Measurements from ENCODE around the gene ANAPC5. TPM values are rescaled to one million over a fixed set of nuclear protein-coding genes. Genes with fewer than 3 reads are reported as not detected.

The ANAPC5 gene
- polyA plus RNA-seq, 3 donors from 2014 or later = 150 to 248 (median 157) TPM

DNA sequence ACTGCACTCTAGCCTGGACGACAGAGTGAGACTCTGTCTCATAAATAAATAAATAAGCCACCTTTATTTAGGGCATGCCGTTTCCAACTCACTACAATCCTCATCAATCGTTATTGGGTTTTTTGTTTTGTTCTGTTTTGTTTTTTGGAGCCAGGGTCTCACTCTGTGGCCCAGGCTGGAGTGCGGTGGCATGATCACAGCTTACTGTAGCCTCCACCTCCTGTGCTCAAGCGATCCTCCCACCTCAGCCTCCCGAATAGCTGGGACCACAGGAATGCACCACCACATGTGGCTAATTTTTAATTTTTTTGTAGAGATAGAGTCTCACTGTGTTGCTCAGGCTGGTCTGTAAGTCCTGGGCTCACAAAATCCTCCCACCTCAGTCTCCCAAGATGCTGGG is 3.6 kb upstream of the ANAPC5 start:
- no peak for DNase-seq
- Mint-ChIP-seq H3K27ac (no peak overlapping the region), H3K9me3 (no peaks in the 10 kb centered on the region), H3K27me3 (ENCODE audit: low read depth in 3 of 3) (peaks cover 6 to 19% (median 6%) of the 10 kb centered on the region in 3 donors), H3K36me3 (no peaks in the 10 kb centered on the region), H3K4me3 (no peak overlapping the region), H3K4me1 (peaks cover 20 to 22% of the 10 kb centered on the region in 2 donors)

DNA sequence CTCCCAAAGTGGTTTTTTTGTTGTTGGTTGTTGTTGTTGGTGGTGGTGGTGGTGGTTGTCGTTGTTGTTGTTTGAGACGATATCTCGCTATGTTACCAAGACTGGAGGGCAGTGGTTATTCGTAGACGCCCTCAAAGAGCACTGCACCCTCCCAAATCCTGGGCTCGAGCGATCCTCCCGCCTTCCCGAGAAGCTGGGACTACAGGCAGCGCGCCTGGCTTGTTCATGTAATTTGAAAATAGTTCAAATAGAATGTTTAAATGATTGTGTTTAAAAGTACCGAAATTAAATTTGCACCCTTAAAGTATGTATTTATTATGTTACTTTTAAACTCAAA is 439 bp upstream of the ANAPC5 start:
- no peak for DNase-seq
- Mint-ChIP-seq H3K4me3 (peak overlapping the region; percentile 88 to 96 (median 93)), H3K9me3 (no peaks in the 10 kb centered on the region), H3K27me3 (ENCODE audit: low read depth in 3 of 3) (peaks cover 6 to 16% (median 6%) of the 10 kb centered on the region in 3 donors), H3K4me1 (peaks cover 37 to 48% of the 10 kb centered on the region in 2 donors), H3K36me3 (no peaks in the 10 kb centered on the region), H3K27ac (peak overlapping the region; percentile 90 to 99 (median 97))

DNA sequence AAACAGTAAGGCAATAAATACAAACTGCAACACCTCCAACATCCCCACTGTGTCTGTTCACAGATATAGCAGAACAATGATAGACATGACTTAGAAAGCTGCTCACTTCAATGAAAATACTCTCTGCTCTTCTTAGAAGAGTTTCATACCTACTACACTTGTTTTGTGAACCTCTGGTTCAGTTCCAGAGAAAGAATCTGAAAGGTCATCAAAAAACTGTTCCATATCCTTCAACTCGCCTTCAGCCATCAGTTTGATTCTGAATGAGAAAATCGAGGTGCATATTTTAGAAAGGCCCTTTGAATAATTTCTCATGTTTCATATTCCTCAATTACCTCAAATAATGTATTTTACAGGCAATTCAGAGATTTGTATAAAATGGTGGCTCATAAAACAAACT is 5.5 kb downstream of the ANAPC5 start:
- no peak overlapping the region for H3K4me3 Mint-ChIP-seq
- H3K36me3 Mint-ChIP-seq = peaks cover 14 to 27% (median 19%) of the 10 kb centered on the region in 3 donors
- no peaks in the 10 kb centered on the region for H3K9me3 Mint-ChIP-seq
- peaks cover 0 to 2% (median 0%) of the 10 kb centered on the region in 3 donors for H3K27me3 Mint-ChIP-seq (ENCODE audit: low read depth in 3 of 3)
- peaks cover 29 to 45% of the 10 kb centered on the region in 2 donors for H3K4me1 Mint-ChIP-seq
- DNase-seq = no peak
- H3K27ac Mint-ChIP-seq = no peak overlapping the region

DNA sequence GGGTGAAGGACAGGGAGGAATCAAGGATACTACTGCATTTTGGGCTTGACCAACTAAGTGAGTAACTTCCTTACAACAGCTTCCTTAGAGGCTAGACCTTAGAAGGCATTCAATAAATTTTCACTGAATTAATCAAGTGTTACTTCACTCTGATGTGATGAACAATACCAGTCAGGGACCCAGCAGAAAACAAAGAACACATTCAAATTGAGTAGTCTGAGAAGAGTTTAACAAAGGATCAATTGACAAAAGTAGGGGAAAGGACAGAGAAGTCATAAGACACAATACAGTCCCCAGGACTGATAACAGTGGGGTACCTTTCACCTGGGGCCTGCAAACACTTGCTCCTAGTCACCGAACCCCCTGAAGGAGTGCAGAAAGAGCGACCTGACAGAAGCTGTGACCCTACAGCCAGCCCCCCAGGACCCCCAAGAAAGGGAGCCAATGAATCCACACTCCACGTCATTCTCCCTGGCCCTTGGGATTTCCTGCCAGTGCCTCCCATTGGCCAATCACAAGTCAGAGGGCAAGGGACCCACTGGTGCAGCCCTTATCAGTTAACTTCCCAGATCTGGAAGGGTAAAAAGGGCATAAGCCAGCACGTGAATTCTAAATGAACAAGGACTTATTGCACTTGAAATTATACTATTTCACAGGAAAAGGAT is 6.9 kb downstream of the ANAPC5 start:
- Mint-ChIP-seq H3K4me1 (peaks cover 18 to 34% of the 10 kb centered on the region in 2 donors), H3K36me3 (peaks cover 14 to 32% (median 19%) of the 10 kb centered on the region in 3 donors), H3K27ac (peak overlapping the region in 5 of 6 donors; percentile 17 to 51 (median 46)), H3K27me3 (ENCODE audit: low read depth in 3 of 3) (peaks cover 0 to 1% (median 0%) of the 10 kb centered on the region in 3 donors), H3K4me3 (no peak overlapping the region), H3K9me3 (no peaks in the 10 kb centered on the region)
- DNase-seq = no peak

DNA sequence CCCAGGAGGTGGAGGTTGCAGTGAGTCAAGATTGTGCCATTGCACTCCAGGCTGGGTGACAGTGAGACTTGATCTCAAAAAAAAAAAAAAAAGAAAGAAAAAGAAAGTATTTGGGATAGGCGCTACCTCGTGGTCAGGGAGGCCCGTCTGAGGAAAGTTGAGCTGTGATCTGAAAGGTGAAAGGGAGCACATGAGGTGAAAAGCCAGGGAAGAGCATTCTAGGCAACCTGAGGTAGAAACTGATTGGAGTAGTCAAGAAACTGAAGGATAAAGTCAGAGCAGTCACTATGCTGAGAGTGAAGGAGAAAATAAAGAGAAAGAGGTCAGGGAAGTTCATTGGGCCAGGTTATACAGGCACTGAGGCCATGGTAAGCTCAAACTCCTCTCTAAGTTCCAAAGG is 7.7 kb downstream of the ANAPC5 start:
- peaks cover 0 to 1% (median 0%) of the 10 kb centered on the region in 3 donors for H3K27me3 Mint-ChIP-seq (ENCODE audit: low read depth in 3 of 3)
- peaks cover 14 to 32% (median 19%) of the 10 kb centered on the region in 3 donors for H3K36me3 Mint-ChIP-seq
- H3K4me1 Mint-ChIP-seq = peaks cover 14 to 26% of the 10 kb centered on the region in 2 donors

DNA sequence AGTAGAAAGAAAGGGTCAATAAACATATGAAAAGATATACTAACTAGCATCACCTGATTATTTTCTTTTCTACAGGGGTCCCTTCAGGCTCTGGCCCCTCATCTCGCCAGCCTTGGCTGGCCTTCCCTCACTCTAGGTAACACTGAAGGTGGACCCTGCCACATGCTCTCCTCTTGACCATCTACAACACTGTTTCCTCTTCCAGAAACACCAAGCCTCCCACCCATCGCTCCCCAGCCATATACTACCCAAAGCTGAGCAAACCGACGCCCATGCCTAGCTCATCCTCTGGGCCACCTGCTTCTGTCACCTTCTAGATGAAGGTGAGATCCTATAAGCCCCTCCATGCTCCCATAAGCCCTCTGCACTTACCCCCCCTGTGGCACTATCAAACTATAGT is 14.8 kb downstream of the ANAPC5 start:
- Mint-ChIP-seq H3K27ac (peak overlapping the region in 2 of 6 donors; percentile 25 to 76), H3K4me3 (no peak overlapping the region), H3K9me3 (no peaks in the 10 kb centered on the region), H3K27me3 (ENCODE audit: low read depth in 3 of 3) (peaks cover 0 to 2% (median 1%) of the 10 kb centered on the region in 3 donors), H3K36me3 (peaks cover 6 to 34% (median 12%) of the 10 kb centered on the region in 3 donors), H3K4me1 (peaks cover 0 to 7% of the 10 kb centered on the region in 2 donors)
- no peak for DNase-seq

More for the DNA sequence above, 7.7 kb downstream of the ANAPC5 start:
- no peak for DNase-seq
- no peaks in the 10 kb centered on the region for H3K9me3 Mint-ChIP-seq
- no peak overlapping the region for H3K4me3 Mint-ChIP-seq
- H3K27ac Mint-ChIP-seq = peak overlapping the region in 2 of 6 donors; percentile 39 to 51

DNA sequence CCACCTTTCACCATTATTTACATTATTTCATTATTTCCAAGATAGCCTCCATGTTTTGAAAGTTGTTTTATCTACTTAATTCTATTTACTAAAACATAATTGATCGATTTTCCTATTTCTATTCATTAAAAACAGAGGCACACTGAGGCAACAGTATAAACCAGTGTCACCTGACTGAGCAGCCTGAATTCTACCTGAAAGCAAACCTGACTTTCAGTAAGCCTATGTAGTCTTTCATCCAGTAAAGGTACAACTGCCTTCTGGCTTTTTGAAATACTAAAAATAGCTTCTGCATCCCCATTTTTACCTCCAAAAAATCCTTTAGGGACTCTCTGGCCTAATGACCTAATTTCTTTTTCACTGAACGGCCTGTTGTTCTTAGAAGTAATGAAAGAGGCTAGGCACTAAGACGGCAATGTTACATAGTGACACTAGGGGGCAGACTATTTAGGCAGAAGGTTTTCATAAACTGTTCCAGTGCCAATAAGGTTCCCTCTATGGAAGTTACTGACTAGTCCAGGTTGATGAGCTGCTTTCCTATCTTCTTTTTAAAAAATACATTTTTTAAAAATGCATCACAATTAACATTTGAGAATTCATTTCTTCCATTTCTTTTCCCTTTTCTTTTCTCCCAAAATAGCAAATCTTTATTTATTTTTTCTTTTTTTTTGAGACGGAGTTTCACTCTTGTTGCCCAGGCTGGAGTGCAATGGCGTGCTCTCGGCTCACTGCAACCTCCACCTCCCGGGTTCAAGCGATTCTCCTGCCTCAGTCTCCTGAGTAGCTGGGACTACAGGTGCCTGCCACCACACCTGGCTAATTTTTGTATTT is 17.5 kb downstream of the ANAPC5 start:
- Mint-ChIP-seq H3K4me1 (peaks cover 0 to 7% of the 10 kb centered on the region in 2 donors), H3K27ac (peak overlapping the region; percentile 48 to 87 (median 71)), H3K4me3 (no peak overlapping the region), H3K36me3 (peaks cover 12 to 53% (median 18%) of the 10 kb centered on the region in 3 donors), H3K27me3 (ENCODE audit: low read depth in 3 of 3) (peaks cover 0 to 2% (median 0%) of the 10 kb centered on the region in 3 donors), H3K9me3 (no peaks in the 10 kb centered on the region)
- peak; percentile 41 to 56 (median 52) for DNase-seq

DNA sequence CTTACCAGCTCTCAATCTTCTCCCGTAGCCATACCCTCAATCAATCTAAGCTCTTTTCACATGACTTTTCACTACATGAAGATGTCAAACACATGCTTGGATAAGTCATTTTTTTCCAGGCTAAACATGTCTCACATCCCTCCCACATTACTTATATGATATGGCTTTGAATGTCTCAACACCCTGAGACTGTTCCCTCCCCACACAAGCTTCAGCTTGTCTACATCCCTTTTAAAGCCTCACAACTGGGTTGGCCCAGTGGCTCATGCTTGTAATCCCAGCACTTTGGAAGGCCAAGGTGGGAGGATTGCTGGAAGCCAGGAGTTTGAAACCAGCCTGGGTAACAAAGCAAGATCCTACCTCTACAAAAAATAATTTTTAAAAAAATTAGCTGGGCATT is 18.5 kb downstream of the ANAPC5 start:
- Mint-ChIP-seq H3K4me3 (no peak overlapping the region), H3K36me3 (peaks cover 14 to 56% (median 18%) of the 10 kb centered on the region in 3 donors), H3K27me3 (ENCODE audit: low read depth in 3 of 3) (peaks cover 0 to 2% (median 0%) of the 10 kb centered on the region in 3 donors), H3K27ac (peak overlapping the region in 3 of 6 donors; percentile 18 to 46 (median 25)), H3K9me3 (no peaks in the 10 kb centered on the region), H3K4me1 (peaks cover 0 to 7% of the 10 kb centered on the region in 2 donors)
- DNase-seq = no peak

DNA sequence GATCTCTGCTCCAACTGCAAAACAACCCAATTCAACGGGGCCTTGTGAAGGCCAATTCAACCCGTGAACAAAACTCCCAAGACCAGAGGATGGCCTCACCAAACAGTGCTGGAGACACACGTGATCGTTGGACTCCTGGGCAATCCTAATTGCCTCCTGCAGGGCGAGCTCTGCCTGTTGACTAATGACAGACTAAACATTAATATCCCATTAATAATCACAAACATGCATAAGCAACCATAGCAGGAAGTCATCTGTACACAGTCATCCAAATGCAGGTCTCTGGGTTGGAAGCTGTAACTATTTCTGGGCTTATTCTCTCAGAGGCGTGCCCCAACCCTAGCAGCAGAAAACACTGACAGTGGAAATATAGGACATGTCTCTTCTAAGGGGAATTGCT is 21.0 kb downstream of the ANAPC5 start:
- Mint-ChIP-seq H3K4me1 (peaks cover 0 to 7% of the 10 kb centered on the region in 2 donors), H3K36me3 (peaks cover 25 to 73% (median 28%) of the 10 kb centered on the region in 3 donors), H3K4me3 (no peak overlapping the region), H3K27me3 (ENCODE audit: low read depth in 3 of 3) (no peaks in the 10 kb centered on the region), H3K27ac (no peak overlapping the region), H3K9me3 (no peaks in the 10 kb centered on the region)
- DNase-seq = no peak

DNA sequence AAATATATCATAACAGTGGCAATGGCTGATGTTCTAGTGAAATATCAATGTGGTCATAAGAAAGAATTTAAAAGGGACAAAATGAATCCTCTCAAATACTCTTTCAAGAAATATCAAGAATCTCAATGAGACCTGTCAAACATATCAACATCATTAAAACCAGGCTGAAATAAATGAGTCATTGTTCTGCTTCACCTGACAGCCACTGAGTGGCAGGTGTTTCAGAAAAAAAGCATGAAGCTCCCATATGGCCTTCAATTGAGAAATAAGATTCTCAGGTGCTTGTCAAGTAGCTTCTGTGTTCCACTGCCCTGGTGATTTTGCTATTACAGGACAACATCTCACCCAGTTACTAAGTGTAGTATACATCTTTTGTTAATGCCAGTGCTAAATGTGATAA is 21.5 kb downstream of the ANAPC5 start:
- no peaks in the 10 kb centered on the region for H3K27me3 Mint-ChIP-seq (ENCODE audit: low read depth in 3 of 3)
- no peaks in the 10 kb centered on the region for H3K9me3 Mint-ChIP-seq
- H3K4me1 Mint-ChIP-seq = peaks cover 0 to 7% of the 10 kb centered on the region in 2 donors
- no peak overlapping the region for H3K4me3 Mint-ChIP-seq
- H3K27ac Mint-ChIP-seq = no peak overlapping the region
- DNase-seq = no peak
- peaks cover 30 to 78% (median 31%) of the 10 kb centered on the region in 3 donors for H3K36me3 Mint-ChIP-seq

DNA sequence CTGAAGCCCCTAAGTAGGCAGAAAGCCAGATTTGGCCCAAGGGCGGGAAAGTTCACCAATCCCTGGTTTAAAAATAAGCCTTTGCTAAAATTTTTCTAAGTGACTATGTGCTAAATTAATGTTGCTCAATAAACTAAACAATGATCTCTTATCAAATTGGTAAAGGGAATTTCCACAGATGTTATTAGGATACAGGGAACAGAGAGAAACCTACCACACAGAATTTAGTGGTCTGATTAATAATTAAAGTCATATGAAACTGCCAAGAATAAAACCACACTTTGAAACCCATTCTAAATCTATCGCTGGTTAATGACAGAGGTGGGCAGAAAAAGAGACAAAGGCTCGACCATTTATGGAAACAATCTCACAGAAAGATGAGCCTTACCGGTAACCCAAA is 22.0 kb downstream of the ANAPC5 start:
- Mint-ChIP-seq H3K27ac (no peak overlapping the region), H3K27me3 (ENCODE audit: low read depth in 3 of 3) (no peaks in the 10 kb centered on the region), H3K36me3 (peaks cover 30 to 75% (median 32%) of the 10 kb centered on the region in 3 donors), H3K9me3 (no peaks in the 10 kb centered on the region), H3K4me1 (peaks cover 0 to 7% of the 10 kb centered on the region in 2 donors), H3K4me3 (no peak overlapping the region)
- no peak for DNase-seq

DNA sequence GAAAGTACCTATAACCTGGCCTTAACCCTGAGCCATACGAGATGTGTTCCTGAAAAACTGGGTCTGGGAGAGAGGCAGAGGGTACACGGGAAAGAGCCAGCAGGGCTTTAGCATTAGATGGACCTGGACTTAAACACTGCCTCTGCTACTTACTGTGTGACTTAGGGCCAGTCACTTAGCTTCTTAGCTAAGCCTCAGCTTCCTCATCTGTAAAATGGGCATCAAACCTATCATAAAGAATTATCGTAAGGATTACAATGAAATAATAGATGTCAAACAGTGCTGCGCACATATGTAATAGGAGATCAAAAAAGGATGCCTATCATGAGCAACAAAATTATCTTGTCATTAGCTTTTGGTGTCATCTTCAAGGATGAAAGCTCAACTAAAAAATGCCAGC is 23.6 kb downstream of the ANAPC5 start:
- Mint-ChIP-seq H3K27ac (no peak overlapping the region), H3K4me3 (no peak overlapping the region), H3K36me3 (peaks cover 29 to 75% (median 35%) of the 10 kb centered on the region in 3 donors), H3K27me3 (ENCODE audit: low read depth in 3 of 3) (peaks cover 0 to 3% (median 0%) of the 10 kb centered on the region in 3 donors), H3K4me1 (no peaks in the 10 kb centered on the region), H3K9me3 (no peaks in the 10 kb centered on the region)
- DNase-seq = no peak

DNA sequence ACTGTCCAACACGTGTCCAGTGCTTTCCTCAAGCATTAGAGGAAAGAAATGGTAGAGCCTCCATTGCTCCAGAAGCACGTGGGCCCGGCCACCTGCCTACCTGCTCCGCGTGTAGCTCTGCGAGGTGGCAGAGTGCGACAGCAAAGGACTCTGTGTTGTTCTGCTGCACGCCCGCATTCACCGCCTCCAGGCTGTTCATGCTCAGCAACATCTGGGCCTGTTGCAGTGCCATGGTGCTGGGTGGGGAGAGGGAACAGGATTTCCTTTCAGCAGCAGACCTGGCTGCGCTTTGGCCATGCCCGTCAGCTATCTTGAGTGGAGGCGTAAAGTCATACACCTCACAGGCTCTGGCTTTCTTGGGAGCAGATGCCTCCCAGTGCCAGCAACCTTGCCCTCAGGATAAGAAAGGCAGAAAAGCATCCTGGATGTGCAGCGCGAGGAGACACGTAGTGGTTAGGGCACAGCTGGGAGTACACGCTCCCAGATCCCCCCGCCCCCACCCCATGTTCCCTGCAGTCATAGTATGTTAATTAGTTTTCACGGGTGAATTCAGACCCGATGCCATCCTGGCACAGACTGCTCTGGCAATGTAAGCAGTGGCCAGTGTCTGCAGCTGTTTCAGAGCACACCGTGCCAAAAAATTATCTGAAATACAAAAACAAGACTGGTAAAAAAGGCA is 25.1 kb downstream of the ANAPC5 start:
- no peaks in the 10 kb centered on the region for H3K9me3 Mint-ChIP-seq
- H3K27me3 Mint-ChIP-seq (ENCODE audit: low read depth in 3 of 3) = peaks cover 0 to 3% (median 0%) of the 10 kb centered on the region in 3 donors
- H3K4me3 Mint-ChIP-seq = no peak overlapping the region
- peak overlapping the region in 2 of 6 donors; percentile 13 to 50 for H3K27ac Mint-ChIP-seq
- DNase-seq = no peak
- H3K36me3 Mint-ChIP-seq = peaks cover 28 to 71% (median 35%) of the 10 kb centered on the region in 3 donors
- no peaks in the 10 kb centered on the region for H3K4me1 Mint-ChIP-seq

Data from immature natural killer cell (primary cell).